GM18507 (cell line): ENCODE data around the gene FCRLB.
"Not testable (repeated sequence)": the region's sequence is repeated elsewhere in the genome, so short reads cannot be mapped to it uniquely, and the experiment has no call there.

Source experiments
- DNase-seq: peaks from one replicate; pipeline ENCODE4 v3.0.0; 2011; ENCODE audit warnings: low read depth; ENCODE audit not compliant: insufficient read length; ENCODE audit errors: extremely low spot score
- FAIRE-seq: peaks from 2 replicates; lab custom pipeline; 2011; peaks lifted over from hg19 to GRCh38; lab: Jason Lieb, UNC

Gene FCRLB, protein sequence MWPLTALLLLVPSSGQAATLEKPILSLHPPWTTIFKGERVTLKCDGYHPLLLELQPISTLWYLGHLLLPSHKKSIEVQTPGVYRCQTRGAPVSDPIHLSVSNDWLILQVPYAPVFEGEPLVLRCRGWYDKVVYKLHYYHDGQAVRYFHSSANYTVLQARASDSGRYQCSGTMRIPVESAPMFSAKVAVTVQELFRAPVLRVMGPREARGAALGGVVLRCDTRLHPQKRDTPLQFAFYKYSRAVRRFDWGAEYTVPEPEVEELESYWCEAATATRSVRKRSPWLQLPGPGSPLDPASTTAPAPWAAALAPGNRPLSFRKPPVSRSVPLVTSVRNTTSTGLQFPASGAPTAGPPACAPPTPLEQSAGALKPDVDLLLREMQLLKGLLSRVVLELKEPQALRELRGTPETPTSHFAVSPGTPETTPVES

DNA sequence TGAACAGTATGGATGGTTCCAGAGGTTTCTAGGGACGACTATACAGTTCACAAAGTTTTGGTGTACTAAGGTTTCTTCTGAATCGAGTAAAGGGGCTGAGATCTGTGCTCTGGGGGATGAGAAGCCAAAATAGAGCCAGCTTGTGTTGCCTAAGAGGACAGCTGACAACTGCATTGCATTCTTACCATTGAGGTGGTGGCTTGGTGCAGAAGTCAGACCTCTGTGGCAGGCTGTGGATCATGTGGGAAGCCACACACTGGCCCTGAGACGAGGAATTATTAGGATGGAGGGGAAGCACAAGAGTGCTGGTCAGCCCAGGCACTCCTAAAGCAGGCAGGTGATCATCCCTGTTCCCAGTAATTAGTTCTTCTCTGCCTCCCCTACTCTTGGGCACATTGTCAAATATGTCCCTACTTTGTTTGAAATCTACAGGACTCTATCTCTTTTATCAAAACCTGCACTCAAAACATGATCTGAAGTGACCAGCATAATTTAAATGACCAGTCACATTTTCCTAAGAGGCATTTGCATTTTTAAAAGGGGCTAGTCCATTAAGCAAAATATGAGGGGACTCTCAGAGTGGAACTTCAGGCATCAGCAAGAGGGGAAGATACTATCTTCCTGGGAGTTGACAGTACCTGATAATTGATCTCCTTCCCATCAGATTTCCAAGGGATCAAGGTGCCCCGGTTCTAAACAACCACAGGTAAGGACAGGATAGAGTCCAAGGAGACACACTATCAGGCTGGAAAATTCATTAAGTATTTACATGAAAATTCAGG is at the start of gene FCRLB:
Gene FCRLB, plus strand, starts transcription at position 589 of the 782 bp plus-strand sequence. CDS start 1,129 bp downstream, outside the sequence.
- FAIRE-seq = no peak

DNA sequence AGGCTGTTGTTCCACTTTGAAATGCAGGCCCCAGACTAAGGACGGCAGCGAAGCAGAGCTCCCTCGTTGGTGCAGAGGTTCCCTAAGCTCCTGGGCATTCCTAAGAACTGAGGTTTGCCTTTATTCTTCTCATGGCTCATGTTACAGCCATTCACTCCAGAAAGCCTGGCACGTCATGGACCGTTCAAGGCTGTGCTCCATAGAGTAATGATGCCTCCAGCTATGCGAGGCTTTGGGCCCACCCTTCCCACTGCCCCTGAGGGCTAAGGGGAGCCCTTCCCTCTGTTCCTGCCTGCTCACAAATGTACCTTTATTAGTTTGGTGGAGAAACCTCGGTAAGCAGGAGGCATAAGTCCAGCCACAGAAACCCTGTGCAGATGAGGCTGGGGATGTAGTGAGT is 47.9 kb upstream of the FCRLB start:
- not testable (repeated sequence) for DNase-seq, FAIRE-seq

More for the DNA sequence above, at the start of gene FCRLB:
- DNase-seq = no peak

DNA sequence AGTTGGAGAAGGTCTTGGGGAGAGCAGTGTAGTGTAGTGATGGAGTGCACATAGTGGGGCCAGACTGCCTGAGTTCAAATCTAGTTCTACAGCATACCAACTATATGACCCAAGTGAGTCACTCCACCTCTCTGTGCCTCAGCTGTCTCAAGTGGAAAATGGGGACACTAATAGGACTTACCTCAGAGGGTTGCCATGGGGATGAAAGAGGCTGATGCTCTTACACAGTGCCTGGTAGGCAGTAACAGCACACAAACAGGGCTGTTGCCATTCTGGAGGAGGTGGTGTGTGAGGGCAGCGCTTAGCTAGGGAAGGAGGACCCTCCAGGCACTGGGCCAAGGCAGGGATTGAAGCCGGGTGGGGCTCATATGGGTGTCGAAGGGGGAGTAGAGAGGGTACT is 46.9 kb upstream of the FCRLB start:
- FAIRE-seq, DNase-seq: not testable (repeated sequence)

DNA sequence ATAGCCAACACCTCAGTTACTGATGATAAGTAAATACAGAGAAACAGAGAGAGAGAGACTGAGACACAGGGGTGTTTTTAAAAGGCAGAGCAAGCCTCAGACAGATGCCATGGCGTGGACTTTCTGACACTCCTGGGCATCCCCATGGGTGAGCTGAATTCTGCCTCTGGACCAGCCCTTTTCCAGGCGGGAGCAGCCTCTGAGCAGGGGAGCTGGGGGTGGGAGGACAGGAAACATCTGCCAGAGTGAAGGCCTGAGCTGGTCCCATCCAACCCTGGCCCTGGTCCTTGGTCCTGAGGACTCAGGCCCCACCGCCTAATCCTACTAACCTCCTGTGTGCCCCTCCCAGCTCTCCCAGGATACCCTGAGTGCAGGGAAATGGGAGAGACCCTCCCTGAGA is 46.4 kb upstream of the FCRLB start:
- not testable (repeated sequence) for FAIRE-seq

DNA sequence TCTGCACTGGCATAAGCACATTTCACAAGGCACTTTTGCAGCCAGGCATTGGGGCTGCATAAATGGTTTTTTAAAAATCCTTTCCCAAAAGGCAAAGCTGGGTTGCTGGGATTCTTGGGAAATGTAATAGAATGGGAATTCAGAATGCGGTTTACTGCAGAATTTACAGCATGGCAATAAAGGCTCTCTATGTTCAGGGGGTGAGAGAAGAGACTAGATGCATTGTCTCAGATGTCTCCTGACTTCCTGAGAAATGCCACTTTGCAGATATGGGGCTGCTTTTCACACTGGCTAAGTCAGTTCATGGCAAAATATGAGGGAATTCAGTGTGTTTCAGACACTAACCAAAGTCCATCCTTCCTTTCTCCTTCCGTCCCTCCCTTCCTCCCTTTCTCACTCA is 44.9 kb upstream of the FCRLB start:
- no peak for FAIRE-seq
- DNase-seq = no peak

More for the DNA sequence above, 46.4 kb upstream of the FCRLB start:
- DNase-seq = not testable (repeated sequence)

DNA sequence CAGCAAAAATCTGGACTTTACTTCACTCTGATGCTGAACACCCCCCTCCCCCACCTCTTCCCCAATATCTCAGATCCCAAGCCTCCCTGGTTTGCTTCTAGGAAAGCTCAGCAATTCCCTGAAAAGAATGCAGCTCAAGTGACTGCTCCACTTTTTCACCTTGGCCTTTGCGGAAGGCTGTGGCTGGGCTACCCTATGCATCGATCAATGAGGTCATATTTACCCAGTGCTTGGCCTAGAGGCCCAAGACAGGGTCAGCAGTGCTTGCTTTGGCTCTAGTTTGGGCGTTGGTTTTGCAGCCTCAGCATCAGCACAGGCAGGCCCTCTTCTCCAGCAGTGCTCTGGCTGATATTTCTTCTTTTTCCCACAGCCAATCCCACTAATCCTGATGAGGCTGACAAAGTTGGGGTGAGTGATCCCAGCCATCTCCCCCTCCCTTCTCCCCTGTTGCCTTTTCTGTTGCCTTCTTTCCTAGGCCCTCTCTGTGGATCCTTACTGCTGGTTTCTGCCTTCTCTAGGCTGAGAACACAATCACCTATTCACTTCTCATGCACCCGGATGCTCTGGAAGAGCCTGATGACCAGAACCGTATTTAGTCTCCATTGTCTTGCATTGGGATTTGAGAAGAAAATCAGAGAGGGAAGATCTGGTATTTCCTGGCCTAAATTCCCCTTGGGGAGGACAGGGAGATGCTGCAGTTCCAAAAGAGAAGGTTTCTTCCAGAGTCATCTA is 44.2 kb upstream of the FCRLB start:
- no peak for DNase-seq

DNA sequence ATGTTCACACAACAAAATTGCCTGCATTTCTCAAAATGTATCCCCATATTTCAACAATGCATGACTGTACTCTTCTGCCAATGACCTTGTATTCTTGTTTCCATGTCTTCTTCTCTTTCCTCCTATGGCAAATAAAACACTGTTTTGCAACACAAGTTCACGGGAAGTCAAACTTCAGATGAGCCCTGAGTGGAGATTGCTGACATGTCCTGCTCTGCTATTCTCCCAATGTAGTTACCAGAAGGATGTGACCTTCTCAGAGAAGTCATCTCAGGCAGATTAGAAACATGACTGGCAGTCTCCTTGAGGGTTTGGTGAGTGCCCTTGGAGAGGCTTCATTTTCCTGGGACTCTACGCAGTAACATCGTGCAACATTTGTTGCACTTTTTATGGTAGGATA is 42.8 kb upstream of the FCRLB start:
- DNase-seq (no peak), FAIRE-seq (no peak)

More for the DNA sequence above, 44.2 kb upstream of the FCRLB start:
- no peak for FAIRE-seq

DNA sequence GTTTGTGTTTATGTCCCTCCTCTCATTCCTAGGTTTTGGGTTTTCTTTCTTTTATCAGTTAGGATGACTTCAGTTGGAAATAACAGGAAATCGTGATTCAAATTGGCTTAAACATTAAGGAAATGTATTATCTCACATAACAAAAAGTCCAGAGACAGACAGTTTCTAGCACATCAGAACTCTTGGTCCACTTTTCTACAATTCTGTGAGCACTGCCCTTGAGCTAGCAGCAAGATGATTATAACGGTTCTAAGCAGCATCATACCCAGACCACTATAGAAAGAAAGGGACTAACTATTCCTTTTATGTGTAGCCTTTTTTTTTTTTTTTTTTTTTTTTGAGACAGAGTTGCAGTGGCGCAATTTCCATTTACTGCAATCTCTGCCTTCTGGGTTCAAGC is 39.5 kb upstream of the FCRLB start:
- DNase-seq (no peak), FAIRE-seq (no peak)

DNA sequence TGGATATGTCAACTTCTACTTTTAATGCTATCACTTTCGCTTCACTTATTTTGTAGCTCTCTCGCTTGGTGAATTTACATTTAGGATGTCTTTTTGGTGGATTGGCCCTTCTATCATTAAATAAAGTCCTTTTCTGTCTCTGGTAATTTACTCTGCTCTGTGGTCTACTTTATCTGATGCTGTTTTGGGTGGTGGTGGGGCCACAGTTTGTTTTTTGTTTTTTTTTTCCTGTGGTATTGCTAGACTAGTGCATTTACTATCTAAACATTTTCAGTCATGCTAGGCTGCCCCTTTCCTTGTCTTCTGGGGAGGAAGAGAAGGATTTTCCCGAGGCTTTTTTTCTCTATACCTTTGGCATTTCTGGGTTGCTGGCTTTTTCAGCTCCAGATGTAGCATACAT is 32.4 kb upstream of the FCRLB start:
- FAIRE-seq = peak; percentile 60

DNA sequence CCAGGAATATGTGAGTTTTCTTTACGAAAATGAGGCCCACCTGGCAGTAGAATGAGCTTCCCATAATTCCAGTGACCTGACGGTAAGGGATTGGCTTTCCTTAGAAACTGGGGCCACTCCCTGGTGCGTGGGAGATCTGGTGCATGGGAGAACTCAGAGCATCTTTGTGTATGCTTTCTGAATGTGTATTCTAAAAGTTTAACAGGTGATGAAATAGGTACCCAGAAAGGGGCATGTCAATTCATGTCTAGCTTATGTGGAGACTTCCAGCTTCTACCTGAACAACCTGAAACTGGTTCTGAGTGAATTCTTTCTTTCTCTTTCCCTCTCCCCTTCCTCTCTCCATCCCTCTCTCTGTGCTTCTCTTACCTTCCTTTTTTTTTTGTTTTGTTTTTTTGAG is 29.5 kb upstream of the FCRLB start:
- FAIRE-seq = no peak

More for the DNA sequence above, 32.4 kb upstream of the FCRLB start:
- no peak for DNase-seq

DNA sequence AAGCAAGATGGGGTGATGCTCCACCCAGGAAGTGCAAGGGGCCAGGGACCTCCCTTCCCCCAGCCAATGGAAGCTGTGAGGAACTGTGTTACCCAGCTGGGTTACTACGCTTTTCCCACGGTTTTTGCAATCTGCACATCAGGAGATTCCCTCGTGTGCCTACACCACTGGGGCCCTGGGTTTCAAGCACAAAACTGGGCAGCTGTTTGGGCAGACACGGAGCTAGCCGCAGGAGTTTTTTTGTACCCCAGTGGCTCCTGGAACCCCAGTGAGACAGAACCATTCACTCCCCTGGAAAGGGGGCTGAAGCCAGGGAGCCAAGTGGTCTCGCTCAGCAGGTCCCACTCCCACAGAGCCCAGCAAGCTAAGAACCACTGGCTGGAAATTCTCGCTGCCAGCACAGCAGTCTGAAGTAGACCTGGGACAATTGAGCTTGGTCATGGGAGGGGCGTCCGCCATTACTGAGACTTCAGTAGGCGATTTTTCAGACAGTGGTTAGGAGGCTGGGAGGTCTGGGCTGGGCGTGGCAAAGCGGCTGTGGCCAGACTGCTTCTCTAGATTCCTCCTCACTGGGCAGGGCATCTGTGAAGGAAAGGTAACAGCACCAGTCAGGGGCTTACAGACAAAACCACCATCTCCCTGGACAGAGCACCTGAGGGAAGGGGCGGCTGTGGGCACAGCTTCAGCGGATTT is 28.2 kb upstream of the FCRLB start:
- not testable (repeated sequence) for DNase-seq, FAIRE-seq

More for the DNA sequence above, 29.5 kb upstream of the FCRLB start:
- no peak for DNase-seq

DNA sequence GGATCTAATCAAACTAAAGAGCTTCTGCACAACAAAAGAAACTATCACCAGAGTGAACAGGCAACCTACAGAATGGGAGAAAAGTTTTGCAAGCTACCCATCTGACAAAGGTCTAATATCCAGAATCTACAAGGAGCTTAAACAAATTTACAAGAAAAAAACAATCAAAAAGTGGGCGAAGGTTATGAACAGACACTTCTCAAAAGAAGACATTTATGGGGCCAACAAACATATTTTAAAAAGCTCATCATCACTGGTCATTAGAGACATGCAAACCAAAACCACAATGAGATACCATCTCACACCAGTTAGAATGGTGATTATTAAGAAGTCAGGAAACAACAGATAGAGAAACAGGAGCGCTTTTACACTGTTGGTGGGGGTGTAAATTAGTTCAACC is 23.0 kb upstream of the FCRLB start:
- FAIRE-seq, DNase-seq: not testable (repeated sequence)

DNA sequence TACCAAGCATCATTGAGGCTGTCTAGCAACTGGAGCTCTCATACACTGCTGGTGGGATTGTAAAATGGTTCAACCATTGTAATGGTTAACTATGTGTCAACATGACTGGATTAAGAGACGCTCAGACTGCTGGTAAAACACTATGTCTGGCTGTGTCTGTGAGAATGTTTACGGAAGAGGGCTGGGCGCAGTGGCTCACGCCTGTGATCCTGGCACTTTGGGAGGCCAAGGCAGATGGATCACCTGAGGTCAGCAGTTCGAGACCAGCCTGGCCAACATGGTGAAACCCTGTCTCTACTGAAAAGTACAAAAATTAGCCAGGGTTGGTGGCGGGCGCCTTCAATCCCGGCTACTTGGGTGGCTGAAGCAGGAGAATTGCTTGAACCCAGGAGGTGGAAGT is 19.1 kb upstream of the FCRLB start:
- no peak for FAIRE-seq
- DNase-seq = no peak

DNA sequence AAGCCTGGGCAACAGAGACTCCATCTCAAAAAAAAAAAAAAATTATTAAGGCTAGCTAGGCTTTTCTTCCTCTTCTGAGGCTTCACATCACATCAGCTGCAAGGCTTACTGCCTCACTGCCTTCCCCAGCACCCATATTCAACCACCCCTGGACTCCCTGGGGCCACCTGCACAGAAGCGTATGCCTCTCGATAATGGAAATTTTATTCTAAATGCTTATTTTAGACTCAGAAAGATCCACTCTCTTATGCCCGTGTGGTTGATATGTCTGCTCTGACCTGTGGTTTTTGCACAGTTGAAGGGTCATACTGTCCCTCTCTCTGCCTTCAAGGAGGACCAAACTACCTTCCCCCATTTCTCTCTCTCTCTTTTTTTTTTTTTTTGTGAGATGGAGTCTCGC is 15.8 kb upstream of the FCRLB start:
- peak; percentile 85 for FAIRE-seq
- DNase-seq = no peak

DNA sequence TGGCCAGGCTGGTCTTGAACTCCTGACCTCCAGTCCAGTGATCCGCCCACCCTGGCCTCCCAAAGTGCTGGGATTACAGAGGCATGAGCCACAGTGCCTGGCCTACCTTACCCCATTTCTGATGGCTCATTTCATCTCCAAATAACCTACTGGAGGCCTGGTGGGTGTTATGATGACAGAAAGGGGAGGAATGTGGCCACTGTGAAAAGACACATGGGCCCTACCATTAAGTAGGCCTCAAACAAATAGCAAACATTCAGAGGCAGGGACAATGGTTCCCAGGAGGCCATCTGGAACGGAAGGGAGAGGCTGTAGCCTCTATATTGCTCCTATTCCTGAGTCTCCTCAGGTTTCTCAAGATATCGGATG is 15.2 kb upstream of the FCRLB start:
- FAIRE-seq (no peak), DNase-seq (no peak)

DNA sequence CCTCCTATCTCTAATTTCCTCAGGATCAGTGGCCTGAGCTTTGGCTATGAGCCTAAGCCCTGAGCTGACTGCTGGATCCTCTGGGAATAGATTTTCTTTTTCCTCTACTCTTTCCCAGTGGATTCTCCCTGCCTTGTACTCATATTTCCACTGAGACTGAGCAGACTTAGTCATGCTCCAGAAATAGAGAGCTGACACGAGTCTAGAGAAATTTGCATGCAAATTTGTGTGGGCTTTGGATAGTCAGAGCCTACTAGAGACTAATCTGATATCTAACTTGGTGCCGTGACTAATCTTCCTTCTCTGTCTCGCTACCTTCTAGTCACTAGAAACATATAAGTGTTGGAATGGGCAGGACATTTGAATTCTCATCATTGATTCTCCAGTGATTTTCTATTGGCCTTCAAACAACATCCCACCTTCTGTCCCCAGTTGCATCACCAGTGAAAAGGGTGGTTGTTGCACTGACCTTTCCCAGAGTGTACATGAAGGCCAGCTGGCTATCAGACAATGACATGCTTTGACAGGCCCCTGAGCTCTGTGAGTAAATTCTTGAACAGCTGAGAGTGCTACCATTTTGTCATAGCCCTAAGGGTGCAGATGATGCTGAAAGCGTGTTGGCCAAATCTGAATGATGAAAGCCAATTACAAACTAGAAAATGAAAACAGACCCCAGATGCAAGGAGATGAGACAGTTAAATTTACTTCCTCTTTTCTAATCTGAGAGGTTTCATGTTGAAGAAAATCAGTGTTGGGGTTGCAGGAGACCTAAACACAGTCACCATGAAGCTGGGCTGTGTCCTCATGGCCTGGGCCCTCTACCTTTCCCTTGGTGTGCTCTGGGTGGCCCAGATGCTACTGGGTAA is 14.6 kb upstream of the FCRLB start, which contains the start of gene FCRLA:
Gene FCRLA, plus strand, starts transcription at position 748 of the 866 bp plus-strand sequence. Its CDS starts 36 bp downstream, at position 784.
- DNase-seq = no peak
- peak; percentile 99 for FAIRE-seq

DNA sequence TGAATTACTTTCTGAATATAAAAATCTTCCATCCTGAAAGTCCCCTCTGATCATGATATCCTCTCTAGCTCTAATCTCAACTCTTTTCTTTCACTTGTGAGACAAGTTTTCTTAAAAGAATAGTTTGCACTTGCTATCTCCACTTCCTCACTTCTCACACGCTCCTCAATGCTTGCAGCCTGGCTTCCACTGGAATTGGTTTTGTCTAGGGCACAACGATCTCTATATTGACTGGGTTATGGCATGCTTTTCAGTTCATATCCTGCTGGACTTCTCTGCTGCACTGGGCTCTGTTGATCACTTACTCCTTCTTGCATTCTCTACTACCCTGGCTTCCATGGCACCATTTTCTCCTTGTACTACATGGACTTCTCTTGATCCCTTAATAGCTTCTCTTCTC is 13.8 kb upstream of the FCRLB start:
- DNase-seq (no peak), FAIRE-seq (no peak)

DNA sequence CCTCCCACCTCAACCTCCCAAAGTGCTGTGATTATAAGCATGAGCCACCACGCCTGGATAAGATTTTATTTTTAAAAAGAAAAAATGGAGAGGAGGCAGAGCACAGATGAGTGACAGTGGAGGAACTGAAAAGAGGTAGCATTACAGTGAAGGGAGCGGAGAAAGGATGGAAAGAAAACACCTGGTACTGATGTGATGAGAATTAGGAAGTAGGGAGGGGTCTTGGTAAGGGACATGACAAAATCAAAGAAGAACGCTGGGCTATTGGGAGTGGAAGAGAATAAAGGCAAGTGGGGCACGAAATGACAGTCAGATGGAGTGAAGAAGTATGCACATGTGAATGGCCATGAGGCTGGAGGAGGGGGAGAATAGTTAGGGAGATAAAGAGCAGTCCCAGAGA is 12.0 kb upstream of the FCRLB start:
- FAIRE-seq (no peak), DNase-seq (no peak)
